Panc1 (cell line): Measurements from ENCODE around the gene AGPAT1. TPM values are rescaled to one million over a fixed set of nuclear protein-coding genes. Genes with fewer than 3 reads are reported as not detected.

Experiments
- ATAC-seq: fragments of 200-7000 bp; cut with Tn5 transposase; 2 replicates; pipeline ENCODE4 v1.9.1; 2020; ENCODE audit warnings: mild to moderate bottlenecking, moderate library complexity
- BruUV-seq: library from RNA; stranded (reverse); fragments of 400-500 nt; replicated peaks from 2 replicates; lab custom pipeline; 2021; lab: Mats Ljungman, UMichigan
- CTCF ChIA-PET: fragments of 300-600 bp; sonication (Branson Sonifier 250); formaldehyde crosslinking; loops from one replicate; lab custom pipeline; 2022; ENCODE audit warnings: antibody characterized with exemption; lab: Charles Lee
- POLR2A ChIA-PET: fragments of 300-600 bp; sonication (Branson Sonifier 250); formaldehyde crosslinking; loops from one replicate; lab custom pipeline; 2022; ENCODE audit warnings: antibody characterized with exemption; lab: Charles Lee
- DNase-seq: peaks from one replicate; pipeline ENCODE4 v3.0.0-alpha.2; 2010; ENCODE audit warnings: low read depth, low spot score
- H3K27ac ChIP-seq: 2 replicates; pipeline ENCODE4 v1.5.1; 2011; ENCODE audit warnings: mild to moderate bottlenecking, low read length, inconsistent platforms
- H3K27me3 ChIP-seq: fragments of 200-500 bp; sonication (Bioruptor generic); 2 replicates; pipeline ENCODE4 v1.6.0; 2014; ENCODE audit warnings: low read length, inconsistent platforms; ENCODE audit not compliant: control insufficient read depth, insufficient read depth
- H3K36me3 ChIP-seq: fragments of 200-500 bp; sonication (Bioruptor generic); 2 replicates; pipeline ENCODE4 v1.5.1; 2014; ENCODE audit warnings: inconsistent platforms, mild to moderate bottlenecking, low read length, moderate library complexity; ENCODE audit not compliant: control insufficient read depth, insufficient read depth
- H3K4me1 ChIP-seq: 2 replicates; pipeline ENCODE4 v1.5.1; 2011; ENCODE audit warnings: inconsistent platforms, mild to moderate bottlenecking, low read length, moderate library complexity; ENCODE audit not compliant: control insufficient read depth, insufficient read depth
- H3K4me3 ChIP-seq, 2 experiments: 2 replicates each; pipeline ENCODE4 v1.5.1; 2011 to 2012; ENCODE audit warnings: low read depth in 2 of 2, low read length in 2 of 2, mild to moderate bottlenecking in 2 of 2, inconsistent platforms in 1 of 2, moderate library complexity in 1 of 2
- H3K9me3 ChIP-seq: fragments of 200-500 bp; sonication (Bioruptor generic); 2 replicates; pipeline ENCODE4 v1.5.1; 2014; ENCODE audit warnings: low read depth, mild to moderate bottlenecking, inconsistent platforms, low read length, moderate library complexity; ENCODE audit not compliant: control insufficient read depth, insufficient read depth
- CTCF ChIP-seq: fragments of 450-650 bp; IDR thresholded peaks from 2 replicates; pipeline ENCODE4 v1.5.1; 2017; ENCODE audit warnings: mild to moderate bottlenecking
- POLR2AphosphoS5 ChIP-seq: IDR thresholded peaks from 2 replicates; pipeline ENCODE4 v1.6.1; 2012; ENCODE audit warnings: mild to moderate bottlenecking, low read depth, low read length, moderate library complexity
- REST ChIP-seq, 2 experiments: IDR thresholded peaks; 2 replicates each; pipeline ENCODE4 v1.6.1; 2011 to 2012; ENCODE audit warnings: low read depth in 2 of 2, control low read depth in 1 of 2, low read length in 1 of 2, mild to moderate bottlenecking in 1 of 2, moderate library complexity in 1 of 2; ENCODE audit not compliant: insufficient read depth in 1 of 2
- SIN3A ChIP-seq: IDR thresholded peaks from 2 replicates; pipeline ENCODE4 v1.6.1; 2012; ENCODE audit warnings: low read depth, mild to moderate bottlenecking, low read length, moderate library complexity, borderline replicate concordance; ENCODE audit not compliant: insufficient read depth
- TCF7L2 ChIP-seq: IDR thresholded peaks from 2 replicates; pipeline ENCODE4 v1.6.1; 2011; ENCODE audit warnings: mild to moderate bottlenecking, low read depth, low read length, inconsistent platforms
- in situ Hi-C: cut with HindIII; loops from 2 replicates; pipeline ENCODE4 v1.10.0; 2016; ENCODE audit warnings: low sequenced_read_pairs, low pct_unique_long_range_greater_than_20kb
- intact Hi-C: fragments of 100-400 bp; cut with micrococcal nuclease; formaldehyde crosslinking; loops from one replicate; pipeline ENCODE4 v1.10.0; 2022; ENCODE audit not compliant: unreplicated experiment
- total RNA-seq: library from RNA; stranded (reverse); gene quantifications from one replicate; pipeline ENCODE4 v1.2.1, GENCODE V29; 2021; ENCODE audit not compliant: unreplicated experiment

Gene AGPAT1
- total RNA-seq, 1 experiment from 2014 or later, result 88.4 TPM

GRCh38 chr6:32137454-32137853 is 38.4 kb downstream of the AGPAT1 start:
- H3K36me3 ChIP-seq, result no peaks in the 10 kb centered on the region
- CTCF ChIA-PET, result no interaction called here
- no peak overlapping the region for H3K4me3 ChIP-seq
- no peaks in the 10 kb centered on the region for H3K4me1 ChIP-seq
- H3K27me3 ChIP-seq, result no peaks in the 10 kb centered on the region
- no TSS peak for BruUV-seq
- TF ChIP-seq REST (IDR thresholded peaks at IDR 0.05; ENCODE audit: insufficient read depth in 1 of 2, low read depth in 2 of 2, low read length in 1 of 2) (no peak), TCF7L2 (no peak), POLR2AphosphoS5 (no peak), SIN3A (no peak), CTCF (no peak)
- H3K9me3 ChIP-seq, result no peaks in the 10 kb centered on the region
- POLR2A ChIA-PET, result no interaction called here
- in situ Hi-C loops (no loop called here), intact Hi-C loops (no loop called here)
- ATAC-seq (no peak), DNase-seq (no peak)
- no peak overlapping the region for H3K27ac ChIP-seq

GRCh38 chr6:32133786-32134185 is 42.1 kb downstream of the AGPAT1 start:
- no TSS peak for BruUV-seq
- Histone ChIP-seq H3K36me3 (no peaks in the 10 kb centered on the region), H3K4me1 (peaks cover 9% of the 10 kb centered on the region), H3K27me3 (no peaks in the 10 kb centered on the region), H3K4me3 (no peak overlapping the region), H3K9me3 (no peaks in the 10 kb centered on the region), H3K27ac (no peak overlapping the region)
- POLR2A ChIA-PET, result no interaction called here
- no peak for ATAC-seq
- CTCF ChIA-PET, result no interaction called here
- intact Hi-C loops (no loop called here), in situ Hi-C loops (no loop called here)
- TF ChIP-seq CTCF (no peak), POLR2AphosphoS5 (no peak), TCF7L2 (no peak), REST (IDR thresholded peaks at IDR 0.05; ENCODE audit: insufficient read depth in 1 of 2, low read depth in 2 of 2, low read length in 1 of 2) (no peak), SIN3A (no peak)
- no peak for DNase-seq
